ENCODE data around the gene DNLZ.

DNA sequence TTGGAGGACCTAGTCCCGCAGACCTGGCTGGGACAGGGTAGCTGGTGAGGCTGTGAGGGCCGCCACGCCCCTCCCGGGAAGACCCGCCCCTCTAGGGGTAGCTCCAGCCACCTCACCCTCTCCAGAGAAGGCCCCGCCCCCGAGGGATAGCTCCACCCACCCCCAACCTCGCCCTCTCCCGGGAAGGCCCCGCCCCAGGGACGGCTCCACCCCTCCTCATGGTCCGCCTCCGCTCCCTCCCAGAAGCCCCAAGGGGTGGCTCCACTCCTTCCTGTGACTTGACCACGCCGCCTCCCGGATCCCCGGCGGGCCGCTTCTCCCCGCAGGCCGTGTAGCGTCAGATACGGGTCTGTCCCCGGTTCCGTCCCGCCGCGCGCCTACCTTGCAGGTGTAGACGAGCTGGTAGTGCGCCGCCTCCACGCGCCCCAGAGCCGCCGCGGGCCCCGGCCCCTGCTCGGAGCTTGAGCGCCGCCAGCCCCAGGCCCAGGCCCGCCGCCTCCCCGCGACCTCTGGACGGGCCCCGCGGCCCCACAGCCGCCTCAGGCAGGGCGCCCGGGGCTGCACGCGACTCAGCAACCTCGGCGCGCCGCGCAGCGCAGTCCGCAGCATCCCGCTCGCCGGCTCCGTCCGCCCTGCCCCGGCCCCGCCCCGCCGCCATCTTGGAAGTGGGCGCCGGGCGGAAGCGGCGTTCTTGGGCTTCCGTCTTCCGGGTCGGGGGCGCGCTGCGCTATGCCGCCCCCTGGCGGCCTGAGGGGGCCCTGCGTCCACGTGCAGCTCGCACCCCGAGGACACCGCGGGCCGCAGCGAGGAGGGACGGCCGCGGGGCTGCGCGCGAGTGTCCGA, at the start of gene DNLZ:
- TF ChIP-seq CTCF (IDR thresholded peaks at IDR 0.05 in 2 of 3, conservative IDR thresholded peaks at IDR 0.05 in 1 of 3; ENCODE audit: insufficient read depth in 2 of 3, low read depth in 1 of 3, low read length in 3 of 3): peak; percentile 84 to 94 (median 93)
- no peak; the same call in 1 of the 2 replicates for TF ChIP-seq DMBX1 (CRISPR knock-in tag; IDR thresholded peaks at IDR 0.05; ENCODE audit: borderline replicate concordance)
- TF ChIP-seq, protein P1, sequence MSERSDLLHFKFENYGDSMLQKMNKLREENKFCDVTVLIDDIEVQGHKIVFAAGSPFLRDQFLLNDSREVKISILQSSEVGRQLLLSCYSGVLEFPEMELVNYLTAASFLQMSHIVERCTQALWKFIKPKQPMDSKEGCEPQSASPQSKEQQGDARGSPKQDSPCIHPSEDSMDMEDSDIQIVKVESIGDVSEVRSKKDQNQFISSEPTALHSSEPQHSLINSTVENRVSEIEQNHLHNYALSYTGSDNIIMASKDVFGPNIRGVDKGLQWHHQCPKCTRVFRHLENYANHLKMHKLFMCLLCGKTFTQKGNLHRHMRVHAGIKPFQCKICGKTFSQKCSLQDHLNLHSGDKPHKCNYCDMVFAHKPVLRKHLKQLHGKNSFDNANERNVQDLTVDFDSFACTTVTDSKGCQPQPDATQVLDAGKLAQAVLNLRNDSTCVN (CRISPR knock-in tag; IDR thresholded peaks at IDR 0.05): no peak
- no peak for TF ChIP-seq BRF2 (IDR thresholded peaks at IDR 0.05; ENCODE audit: borderline replicate concordance, insufficient read depth, insufficient read length)

Data from K562 (cell line).